GM21360 (cell line): Measurements from ENCODE around the gene RBM4B.

ENCODE experiments used
- ATAC-seq: cut with Tn5 transposase; IDR thresholded peaks from one replicate; pipeline ENCODE4 v1.9.1; 2021; ENCODE audit warnings: mild to moderate bottlenecking, moderate library complexity; ENCODE audit not compliant: unreplicated experiment

Gene RBM4B

GRCh38 chr11:66708094-66708493, 30.4 kb upstream of the RBM4B start:
- no peak for ATAC-seq

- ATAC-seq: no peak
Measured at GRCh38 chr11:66707486-66707885, 29.8 kb upstream of the RBM4B start.

DNA sequence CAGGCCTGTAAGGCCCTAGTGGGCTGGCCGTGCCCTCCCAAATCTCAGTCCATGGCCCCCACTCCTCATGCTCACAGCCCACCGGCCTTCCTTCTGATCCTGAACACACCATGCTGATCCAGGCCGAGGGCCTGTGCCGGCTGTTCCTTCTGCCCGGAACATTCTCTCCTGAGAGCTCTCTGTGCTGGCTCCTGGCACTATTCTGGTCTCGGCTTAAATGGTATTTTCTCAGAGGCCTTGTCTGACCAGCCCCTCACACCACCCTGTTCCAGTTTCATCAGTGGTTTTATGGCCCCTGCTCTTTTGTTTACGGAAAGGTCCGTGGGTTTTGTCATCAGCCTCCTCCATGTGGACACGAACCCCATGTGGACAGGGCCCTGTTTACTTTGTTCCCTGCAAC, 29.3 kb upstream of the RBM4B start:
- no peak for ATAC-seq

GRCh38 chr11:66705587-66706335, 28.1 kb upstream of the RBM4B start:
- no peak for ATAC-seq

DNA sequence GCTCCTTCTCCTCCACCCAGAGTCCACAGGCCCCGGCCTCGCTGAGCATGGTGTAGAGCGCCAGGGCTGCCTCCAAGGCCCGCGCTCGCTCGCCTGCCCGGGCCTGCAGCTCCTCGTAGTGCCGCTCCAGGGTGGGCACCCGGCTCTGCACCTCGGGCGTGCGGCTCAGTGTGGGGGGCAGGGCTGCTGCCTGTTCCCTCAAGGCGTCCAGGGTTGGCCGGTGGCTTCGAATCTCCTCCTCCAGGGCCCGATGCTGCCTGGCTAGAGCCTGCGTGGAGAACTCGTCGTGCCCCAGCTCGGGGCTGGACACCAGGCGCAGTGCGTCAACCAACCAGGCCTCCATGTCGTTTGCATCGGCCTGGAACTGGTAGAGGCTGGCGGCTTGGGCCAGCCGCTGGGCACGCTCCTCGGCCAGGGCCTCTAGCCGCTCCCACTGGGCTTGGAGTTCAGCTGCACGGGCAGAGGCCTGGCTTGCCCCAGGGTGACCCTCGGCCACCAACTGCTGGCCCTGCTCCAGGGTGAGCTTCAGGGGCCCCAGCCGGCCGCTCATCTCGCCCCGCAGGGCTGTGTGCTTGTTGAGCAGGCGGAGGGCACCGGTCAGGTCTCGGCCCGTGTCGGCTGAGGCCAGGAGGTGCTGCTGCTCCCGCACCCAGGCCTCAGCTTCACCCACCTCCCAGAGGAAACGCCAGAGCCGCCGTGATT, 27.1 kb upstream of the RBM4B start:
- ATAC-seq: no peak

DNA sequence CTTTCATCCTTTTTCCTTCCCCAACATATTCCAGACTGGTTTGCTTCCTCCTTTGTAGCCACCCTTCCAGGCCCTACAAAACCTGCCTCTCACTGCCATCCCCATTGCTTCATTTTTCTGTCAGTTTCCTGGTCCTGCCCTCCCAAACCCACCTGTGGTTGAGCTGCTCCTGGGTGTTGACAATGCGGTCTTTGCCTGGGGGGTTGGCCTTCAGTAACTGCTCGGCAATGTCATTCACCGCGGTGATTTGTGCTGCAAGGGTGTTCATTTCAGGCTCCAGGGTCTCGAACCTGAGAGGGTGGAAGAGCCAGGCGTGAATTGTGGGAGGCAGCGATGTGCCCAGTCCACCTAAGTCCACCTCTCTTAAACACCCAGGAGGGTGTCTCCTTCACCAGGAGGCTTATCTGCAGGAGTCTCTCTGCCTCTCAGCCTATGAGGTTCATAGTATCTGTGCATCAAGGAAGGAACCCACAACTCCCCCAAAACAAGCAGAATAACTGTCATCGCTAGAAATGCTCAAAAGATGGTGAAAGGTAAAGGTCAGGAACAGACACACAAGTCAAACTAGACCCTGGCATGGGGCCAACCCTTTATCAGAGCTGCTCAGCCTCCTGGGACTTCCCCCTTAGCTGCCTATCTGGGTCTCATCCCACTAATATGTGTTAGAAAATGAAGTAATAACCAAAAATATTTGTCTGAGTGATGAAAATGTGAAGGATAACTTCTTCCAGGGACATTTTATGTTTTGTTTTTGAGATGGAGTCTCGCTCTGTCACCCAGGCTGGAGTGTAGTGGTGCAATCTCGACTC, 23.9 kb upstream of the RBM4B start:
- ATAC-seq: no peak

DNA sequence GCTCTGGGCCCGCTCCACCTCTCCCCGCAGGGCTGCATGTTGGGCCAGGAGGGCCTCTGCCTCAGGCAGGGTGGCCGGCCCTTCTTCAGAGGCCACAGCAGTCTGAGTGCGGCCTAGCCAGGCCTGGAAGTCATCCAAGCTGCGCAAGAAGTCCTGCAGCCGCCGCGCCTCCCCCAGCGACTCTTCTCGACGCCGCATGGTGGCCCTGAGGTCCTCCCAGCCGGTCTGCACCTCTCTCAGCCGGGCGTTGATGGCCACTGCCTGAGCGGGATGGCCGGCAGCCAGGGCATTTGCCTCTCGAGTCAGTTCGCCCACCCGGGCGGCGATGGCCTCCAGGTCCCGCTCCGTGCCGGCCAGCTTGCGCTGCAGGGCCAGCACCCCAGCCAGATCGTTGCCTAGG, 23.1 kb upstream of the RBM4B start:
- ATAC-seq: no peak

DNA sequence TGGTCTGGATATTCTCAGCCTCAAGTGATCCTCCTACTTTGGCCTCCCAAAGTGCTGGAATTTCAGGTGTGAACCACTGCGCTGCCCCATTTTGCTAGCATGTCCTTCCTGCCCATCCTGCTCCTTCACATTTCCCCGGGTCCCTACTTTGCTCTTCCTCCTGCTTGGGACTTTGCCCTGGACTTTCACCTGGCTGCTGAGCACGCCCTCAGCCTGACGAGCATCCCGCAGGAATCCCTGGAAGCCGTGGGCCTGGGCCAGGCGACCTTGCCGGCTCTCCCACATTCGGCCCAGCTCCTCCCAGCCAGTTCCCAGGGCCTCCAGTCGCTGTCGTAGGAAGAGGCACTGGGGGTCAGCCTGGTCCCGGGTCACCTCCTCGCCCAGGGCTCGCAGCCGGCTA, 22.6 kb upstream of the RBM4B start:
- no peak for ATAC-seq

GRCh38 chr11:66698491-66698890, 20.8 kb upstream of the RBM4B start:
- ATAC-seq: no peak

- no peak for ATAC-seq
Measured at GRCh38 chr11:66697988-66698387, 20.3 kb upstream of the RBM4B start.

- ATAC-seq: no peak
Measured at GRCh38 chr11:66696146-66696545, 18.5 kb upstream of the RBM4B start.

DNA sequence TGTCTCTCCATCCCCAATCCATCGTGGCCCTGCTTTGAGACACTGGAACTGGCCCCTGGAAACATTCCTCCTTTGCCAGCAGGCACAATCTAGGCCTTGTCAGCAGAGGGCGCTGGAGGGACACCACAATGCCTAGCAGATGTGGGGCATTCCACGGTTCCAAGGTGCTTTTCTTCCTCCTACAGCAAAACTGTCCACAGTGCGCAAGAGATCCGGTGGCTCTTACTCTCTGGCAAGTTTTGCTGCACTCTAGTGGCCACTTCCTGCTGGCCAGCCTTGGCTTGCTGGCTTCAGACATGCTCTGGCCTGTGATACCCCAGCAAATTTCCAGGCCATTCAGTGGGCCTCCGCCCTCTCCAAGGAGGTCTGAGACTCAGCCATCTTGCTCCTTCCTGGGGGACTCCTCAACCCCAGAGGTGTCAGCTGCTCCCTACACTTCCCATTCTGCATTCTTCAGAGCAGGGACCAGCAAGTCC, 17.1 kb upstream of the RBM4B start:
- ATAC-seq: no peak

DNA sequence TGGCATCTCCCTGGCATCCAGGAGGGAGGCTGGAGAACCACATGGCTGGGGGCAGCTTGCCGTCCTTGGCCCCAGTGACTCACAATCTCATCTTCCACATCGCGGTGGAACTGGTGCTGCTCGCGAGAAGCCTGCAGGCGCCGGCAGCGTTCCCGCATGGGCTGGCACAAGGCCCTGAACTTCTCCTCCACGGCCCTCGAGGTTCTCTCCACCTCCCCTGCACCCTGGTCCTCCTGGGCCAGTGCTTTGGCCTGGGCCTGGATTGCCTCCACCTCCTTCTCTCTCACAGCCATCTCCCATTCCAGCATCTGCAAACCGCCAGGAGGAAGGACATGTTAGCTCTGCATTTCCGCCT, 16.3 kb upstream of the RBM4B start:
- no peak for ATAC-seq

GRCh38 chr11:66693356-66694055, 15.8 kb upstream of the RBM4B start:
- ATAC-seq: no peak

DNA sequence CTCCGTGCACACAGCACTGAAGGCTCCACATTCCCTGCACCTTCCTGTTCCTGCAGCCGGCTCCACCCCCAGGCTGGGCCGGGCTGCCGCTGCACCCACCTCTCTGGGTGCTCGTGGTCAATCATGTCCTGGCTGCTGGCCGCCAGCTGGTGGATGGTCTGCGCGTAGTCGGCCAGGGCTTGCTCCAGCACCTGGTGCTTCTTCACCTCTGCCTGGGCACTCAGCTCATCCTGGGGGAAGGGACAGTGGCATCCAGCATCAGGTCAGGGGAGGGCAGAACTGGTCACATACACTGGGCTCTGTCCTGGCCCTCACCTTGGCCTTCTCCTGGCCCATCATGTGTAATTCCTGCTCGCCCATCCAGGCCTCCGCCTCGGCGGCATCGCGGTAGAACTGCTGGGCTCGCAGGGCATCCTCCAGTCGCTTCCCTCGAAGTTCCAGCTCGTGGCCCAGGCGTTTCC, 15.2 kb upstream of the RBM4B start:
- no peak for ATAC-seq

DNA sequence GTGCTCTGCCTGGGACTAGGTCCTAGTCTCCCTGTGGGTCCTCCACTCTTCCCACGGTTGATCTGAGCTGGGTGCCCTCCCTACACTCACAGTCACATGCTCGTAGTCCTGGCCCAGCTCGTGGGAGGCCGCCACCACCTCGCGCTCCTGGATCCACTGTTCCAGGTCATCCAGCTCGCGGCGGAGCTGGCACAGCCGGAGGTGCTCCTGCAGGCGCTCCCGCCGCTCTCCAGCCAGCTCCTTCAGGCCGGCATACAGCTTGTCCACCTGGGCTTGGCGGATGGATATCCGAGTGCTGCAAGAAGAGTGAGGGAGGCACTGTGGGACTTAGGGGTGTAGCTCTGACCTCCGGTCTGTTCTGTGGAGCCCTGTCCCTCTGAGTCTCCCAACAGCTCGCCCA, 14.8 kb upstream of the RBM4B start:
- no peak for ATAC-seq

DNA sequence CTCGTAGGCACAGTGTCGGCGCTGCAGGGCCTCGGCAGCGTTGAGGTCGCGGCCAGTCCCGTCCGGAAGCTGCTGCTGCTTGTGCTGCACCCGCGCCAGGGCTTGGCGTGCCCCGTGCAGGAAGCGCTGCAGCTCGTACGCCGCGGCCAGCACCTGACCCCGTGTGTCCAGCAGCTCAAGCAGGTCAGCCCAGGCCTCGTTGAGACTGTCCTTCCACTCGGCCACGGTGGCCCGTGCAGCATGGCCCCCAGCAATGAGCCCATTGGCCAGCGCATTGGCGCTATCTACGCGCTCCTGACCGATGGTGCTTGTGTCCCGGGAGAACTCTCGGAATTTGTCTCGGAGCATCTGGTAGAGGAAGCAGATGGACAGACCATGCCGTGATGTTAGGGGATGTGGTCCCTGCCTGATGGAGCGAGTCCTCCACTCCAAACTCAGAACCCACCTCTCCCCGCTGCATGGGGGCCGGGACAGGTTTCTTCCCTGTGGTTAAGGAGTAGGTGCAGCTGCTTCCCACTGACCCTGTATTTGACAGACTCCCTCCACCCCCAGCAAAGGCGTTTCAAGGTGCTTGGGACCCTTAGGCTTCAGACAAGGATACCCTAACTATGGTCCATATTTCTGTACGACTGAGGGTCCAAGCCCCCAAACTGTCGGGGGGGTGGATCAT, 13.8 kb upstream of the RBM4B start:
- ATAC-seq: no peak

- no peak for ATAC-seq
Measured at GRCh38 chr11:66689661-66690590, 12.2 kb upstream of the RBM4B start.
